Keratinocyte (primary cell): ENCODE measurements around the gene ZBTB34.

ENCODE experiments used
- CTCF ChIP-seq, 3 experiments: IDR thresholded peaks in 1 of 3; conservative IDR thresholded peaks in 1 of 3; optimal IDR thresholded peaks in 1 of 3; 2 replicates in 2 of 3; 3 replicates in 1 of 3; pipeline versions ENCODE3 to v1.5.1; 2011; ENCODE audit warnings: low read length in 3 of 3, mild to moderate bottlenecking in 3 of 3, moderate library complexity in 2 of 3, control low read depth in 1 of 3, inconsistent platforms in 1 of 3; ENCODE audit not compliant: insufficient read depth in 2 of 3; ENCODE audit errors: extremely low read depth in 1 of 3
- EZH2 ChIP-seq: IDR thresholded peaks from one replicate; pipeline ENCODE4 v1.6.1; 2012; ENCODE audit warnings: inconsistent platforms, mild to moderate bottlenecking, low read length, moderate library complexity

- TF ChIP-seq EZH2: no peak
- no peak for TF ChIP-seq CTCF (optimal IDR thresholded peaks at IDR 0.05 in 1 of 3, IDR thresholded peaks at IDR 0.05 in 1 of 3, conservative IDR thresholded peaks at IDR 0.05 in 1 of 3; ENCODE audit: extremely low read depth in 1 of 3, insufficient read depth in 2 of 3, low read length in 3 of 3)
Observed at GRCh38 chr9:126839301-126839700, 21.1 kb upstream of the ZBTB34 start.
